HG02981 (cell line): ENCODE data around the gene C16orf95.
A peak's percentile ranks its signal among the peaks of the same experiment; 100 is the strongest.

ENCODE experiments used
- ATAC-seq: cut with Tn5 transposase; IDR thresholded peaks from one replicate; pipeline ENCODE4 v1.9.1; 2021; ENCODE audit warnings: mild to moderate bottlenecking, moderate library complexity; ENCODE audit not compliant: unreplicated experiment

Gene C16orf95

GRCh38 chr16:87295661-87296531 lies 21.3 kb downstream of the C16orf95 start:
- no peak for ATAC-seq

GRCh38 chr16:87295259-87295658 lies 21.9 kb downstream of the C16orf95 start:
- ATAC-seq = no peak

- no peak for ATAC-seq
These were observed 23.2 kb downstream of the C16orf95 start for GRCh38 chr16:87293990-87294389.

- ATAC-seq = no peak
These were observed 25.2 kb downstream of the C16orf95 start for GRCh38 chr16:87291944-87292343.

GRCh38 chr16:87288753-87289362 lies 28.3 kb downstream of the C16orf95 start:
- ATAC-seq = no peak

- no peak for ATAC-seq
These were observed 30.2 kb downstream of the C16orf95 start for GRCh38 chr16:87286839-87287626.

- no peak for ATAC-seq
These were observed 33.0 kb downstream of the C16orf95 start for GRCh38 chr16:87284183-87284582.

GRCh38 chr16:87279094-87279658 lies 38.0 kb downstream of the C16orf95 start:
- ATAC-seq = no peak

GRCh38 chr16:87278191-87279093 lies 38.8 kb downstream of the C16orf95 start:
- ATAC-seq = peak; percentile 63

GRCh38 chr16:87276924-87277323 lies 40.3 kb downstream of the C16orf95 start:
- ATAC-seq = no peak

- no peak for ATAC-seq
These were observed 41.0 kb downstream of the C16orf95 start for GRCh38 chr16:87276091-87276701.

GRCh38 chr16:87274794-87275193 lies 42.4 kb downstream of the C16orf95 start:
- ATAC-seq = no peak

GRCh38 chr16:87273471-87274030 lies 43.6 kb downstream of the C16orf95 start:
- ATAC-seq = no peak

- ATAC-seq = no peak
These were observed 45.9 kb downstream of the C16orf95 start for GRCh38 chr16:87271256-87271655.

- no peak for ATAC-seq
These were observed 49.6 kb downstream of the C16orf95 start for GRCh38 chr16:87267566-87267965.

GRCh38 chr16:87266846-87267245 lies 50.3 kb downstream of the C16orf95 start:
- no peak for ATAC-seq

- ATAC-seq = no peak
These were observed 51.9 kb downstream of the C16orf95 start for GRCh38 chr16:87265261-87265660.

GRCh38 chr16:87264634-87265033 lies 52.6 kb downstream of the C16orf95 start:
- no peak for ATAC-seq

GRCh38 chr16:87263418-87264052 lies 53.7 kb downstream of the C16orf95 start:
- no peak for ATAC-seq
